Mesenchymal stem cell (in vitro differentiated cells and primary cell): ENCODE data around the gene RPE65.
A peak's percentile ranks its signal among the peaks of the same experiment; 100 is the strongest.
"Not testable (repeated sequence)": the region's sequence is repeated elsewhere in the genome, so short reads cannot be mapped to it uniquely, and the experiment has no call there.

Experiments used
- DNase-seq: peaks from one replicate; pipeline ENCODE4 v3.0.0-alpha.2; 2013
- H2AFZ ChIP-seq: one replicate; pipeline ENCODE4 v1.6.1; 2013; ENCODE audit warnings: low read depth, mild to moderate bottlenecking, control low read depth, inconsistent platforms, low read length, moderate library complexity
- H2AK5ac ChIP-seq: 2 replicates; pipeline ENCODE4 v1.6.1; 2013; ENCODE audit warnings: low read length, moderate library complexity, mild to moderate bottlenecking, inconsistent platforms; ENCODE audit not compliant: severe bottlenecking
- H2BK120ac ChIP-seq: one replicate; pipeline ENCODE4 v1.6.1; 2013; ENCODE audit warnings: low read depth, mild to moderate bottlenecking, inconsistent platforms, low read length, moderate library complexity
- H2BK12ac ChIP-seq, 2 experiments: one replicate each; pipeline ENCODE4 v1.6.1; 2013; ENCODE audit warnings: inconsistent platforms in 2 of 2, low read length in 2 of 2, mild to moderate bottlenecking in 2 of 2, moderate library complexity in 2 of 2, control low read depth in 1 of 2
- H2BK15ac ChIP-seq: one replicate; pipeline ENCODE4 v1.6.1; 2013; ENCODE audit warnings: mild to moderate bottlenecking, low read depth, inconsistent platforms; ENCODE audit not compliant: poor library complexity, severe bottlenecking
- H2BK5ac ChIP-seq: 2 replicates; pipeline ENCODE4 v1.6.1; 2013; ENCODE audit warnings: low read depth, mild to moderate bottlenecking, low read length, control low read depth, inconsistent platforms; ENCODE audit not compliant: poor library complexity, severe bottlenecking
- H3K14ac ChIP-seq, 2 experiments: one replicate each; pipeline ENCODE4 v1.6.1; 2013; ENCODE audit warnings: inconsistent platforms in 2 of 2, low read length in 2 of 2, control low read depth in 1 of 2, mild to moderate bottlenecking in 1 of 2, moderate library complexity in 1 of 2
- H3K18ac ChIP-seq, 2 experiments: one replicate each; pipeline ENCODE4 v1.6.1; 2013; ENCODE audit warnings: inconsistent platforms in 2 of 2, low read length in 2 of 2, control low read depth in 1 of 2, low read depth in 1 of 2, mild to moderate bottlenecking in 1 of 2
- H3K23ac ChIP-seq, 2 experiments: one replicate each; pipeline ENCODE4 v1.6.1; 2013; ENCODE audit warnings: inconsistent platforms in 2 of 2, low read length in 2 of 2, mild to moderate bottlenecking in 2 of 2, moderate library complexity in 2 of 2, control low read depth in 1 of 2
- H3K27ac ChIP-seq: 2 replicates; pipeline ENCODE4 v1.5.1; 2013; ENCODE audit warnings: mild to moderate bottlenecking, moderate library complexity, low read length, control low read depth, inconsistent platforms; ENCODE audit not compliant: poor library complexity, severe bottlenecking
- H3K27me3 ChIP-seq, 2 experiments: 2 replicates each; pipeline versions ENCODE4 v1.6.1 to v1.7.0; 2013; ENCODE audit warnings: low read length in 2 of 2, mild to moderate bottlenecking in 2 of 2, moderate library complexity in 2 of 2, control low read depth in 1 of 2, inconsistent platforms in 1 of 2; ENCODE audit not compliant: control insufficient read depth in 1 of 2, insufficient read depth in 1 of 2
- H3K36me3 ChIP-seq, 2 experiments: 2 replicates each; pipeline versions ENCODE4 v1.6.1 to v1.7.0; 2013; ENCODE audit warnings: low read length in 2 of 2, control low read depth in 1 of 2, inconsistent platforms in 1 of 2, low read depth in 1 of 2, mild to moderate bottlenecking in 1 of 2; ENCODE audit not compliant: insufficient read depth in 2 of 2, control insufficient read depth in 1 of 2
- H3K4ac ChIP-seq, 2 experiments: one replicate each; pipeline ENCODE4 v1.6.1; 2013; ENCODE audit warnings: inconsistent platforms in 2 of 2, low read length in 2 of 2, mild to moderate bottlenecking in 2 of 2, moderate library complexity in 2 of 2, control low read depth in 1 of 2, low read depth in 1 of 2
- H3K4me1 ChIP-seq: 2 replicates; pipeline ENCODE4 v1.6.1; 2013; ENCODE audit warnings: low read depth, low read length, control low read depth; ENCODE audit not compliant: control insufficient read depth, insufficient read depth
- H3K4me2 ChIP-seq: 2 replicates; pipeline ENCODE4 v1.6.1; 2013; ENCODE audit warnings: low read length, mild to moderate bottlenecking, inconsistent platforms; ENCODE audit not compliant: poor library complexity, severe bottlenecking
- H3K4me3 ChIP-seq, 2 experiments: 2 replicates each; pipeline versions ENCODE4 v1.5.1 to v1.7.0; 2013; ENCODE audit warnings: low read length in 2 of 2, mild to moderate bottlenecking in 2 of 2, control low read depth in 1 of 2, low read depth in 1 of 2; ENCODE audit not compliant: insufficient read depth in 1 of 2
- H3K79me1 ChIP-seq: replicated peaks from 2 replicates; pipeline ENCODE4 v1.6.1; 2013; ENCODE audit warnings: mild to moderate bottlenecking, control low read depth, low read length, inconsistent platforms; ENCODE audit not compliant: poor library complexity, severe bottlenecking
- H3K9ac ChIP-seq: 2 replicates; pipeline ENCODE4 v1.7.0; 2013; ENCODE audit warnings: mild to moderate bottlenecking, low read length, moderate library complexity
- H3K9me3 ChIP-seq: 2 replicates; pipeline ENCODE4 v1.7.0; 2013; ENCODE audit warnings: mild to moderate bottlenecking, low read length; ENCODE audit not compliant: control insufficient read depth
- H4K8ac ChIP-seq: one replicate; pipeline ENCODE4 v1.6.1; 2013; ENCODE audit warnings: inconsistent platforms, mild to moderate bottlenecking, low read length, moderate library complexity
- H4K91ac ChIP-seq: one replicate; pipeline ENCODE4 v1.6.1; 2013; ENCODE audit warnings: mild to moderate bottlenecking, low read length, inconsistent platforms
- WGBS: methylation state at CpG from one replicate; pipeline ENCODE4 v1.1.7; 2013; ENCODE audit warnings: mixed read lengths; 5-methylcytosine and 5-hydroxymethylcytosine counted together

The RPE65 gene

GRCh38 chr1:68495532-68495931 is 45.8 kb upstream of the RPE65 start:
- Histone ChIP-seq H2BK15ac (no peak overlapping the region), H3K27ac (no peak overlapping the region), H3K27me3 (no peaks in the 10 kb centered on the region), H2AFZ (no peak overlapping the region), H3K18ac (no peak overlapping the region), H3K79me1 (peaks cover 8% of the 10 kb centered on the region), H3K14ac (no peak overlapping the region), H3K4ac (no peak overlapping the region), H3K4me3 (peak overlapping the region in 1 of 2 experiments; percentile 99), H3K4me1 (no peaks in the 10 kb centered on the region), H2BK5ac (no peak overlapping the region), H2BK12ac (no peak overlapping the region), H4K91ac (no peak overlapping the region), H4K8ac (no peak overlapping the region), H2AK5ac (no peak overlapping the region), H3K9ac (peak overlapping the region; percentile 88), H3K4me2 (no peak overlapping the region), H3K36me3 (no peaks in the 10 kb centered on the region), H2BK120ac (no peak overlapping the region), H3K23ac (no peak overlapping the region), H3K9me3 (no peaks in the 10 kb centered on the region)
- 20% methylated on average over 1 of the region's 3 CpGs for WGBS
- DNase-seq, result peak; percentile 33

GRCh38 chr1:68493193-68493592 is 43.4 kb upstream of the RPE65 start:
- no peak overlapping the region for H2BK12ac ChIP-seq
- no peaks in the 10 kb centered on the region for H3K4me1 ChIP-seq
- no peak overlapping the region for H2BK120ac ChIP-seq
- no peaks in the 10 kb centered on the region for H3K9me3 ChIP-seq
- no peak overlapping the region for H3K27ac ChIP-seq
- no peak for DNase-seq
- peaks cover 10% of the 10 kb centered on the region for H3K79me1 ChIP-seq
- H3K4ac ChIP-seq, result no peak overlapping the region
- H2BK15ac ChIP-seq, result no peak overlapping the region
- no peak overlapping the region for H2AFZ ChIP-seq
- H3K4me2 ChIP-seq, result no peak overlapping the region
- no peak overlapping the region for H2BK5ac ChIP-seq
- H2AK5ac ChIP-seq, result no peak overlapping the region
- no peak overlapping the region for H3K9ac ChIP-seq
- no peak overlapping the region for H4K8ac ChIP-seq
- H3K18ac ChIP-seq, result no peak overlapping the region
- H3K23ac ChIP-seq, result no peak overlapping the region
- 98% methylated on average over 2 of the region's 2 CpGs for WGBS
- H4K91ac ChIP-seq, result no peak overlapping the region
- no peak overlapping the region for H3K14ac ChIP-seq
- H3K4me3 ChIP-seq, result no peak overlapping the region
- H3K27me3 ChIP-seq, result no peaks in the 10 kb centered on the region
- no peaks in the 10 kb centered on the region for H3K36me3 ChIP-seq

GRCh38 chr1:68492255-68492654 is 42.5 kb upstream of the RPE65 start:
- Histone ChIP-seq H2BK15ac (peak overlapping the region; percentile 69), H4K8ac (peak overlapping the region; percentile 54)
- H3K9me3 ChIP-seq, H4K91ac ChIP-seq, H3K4me3 ChIP-seq, H3K14ac ChIP-seq, H3K79me1 ChIP-seq, H3K27ac ChIP-seq, H3K9ac ChIP-seq, H2BK5ac ChIP-seq, H2AFZ ChIP-seq, H3K18ac ChIP-seq, H2AK5ac ChIP-seq, H3K36me3 ChIP-seq, H3K27me3 ChIP-seq, H2BK12ac ChIP-seq, DNase-seq, H3K4me1 ChIP-seq, H3K4me2 ChIP-seq, H3K23ac ChIP-seq, H2BK120ac ChIP-seq, H3K4ac ChIP-seq: not testable (repeated sequence)
- 99% methylated on average over 6 of the region's 6 CpGs for WGBS

GRCh38 chr1:68490046-68490651 is 40.4 kb upstream of the RPE65 start:
- Histone ChIP-seq H3K4ac (no peak overlapping the region), H3K4me3 (no peak overlapping the region), H2BK15ac (no peak overlapping the region), H3K23ac (no peak overlapping the region), H2AK5ac (no peak overlapping the region), H3K18ac (no peak overlapping the region), H2BK12ac (no peak overlapping the region), H4K8ac (no peak overlapping the region), H3K4me1 (no peaks in the 10 kb centered on the region), H3K14ac (no peak overlapping the region), H3K27me3 (no peaks in the 10 kb centered on the region), H3K4me2 (no peak overlapping the region), H3K9me3 (no peaks in the 10 kb centered on the region), H3K27ac (no peak overlapping the region), H3K9ac (no peak overlapping the region), H2BK5ac (no peak overlapping the region), H2BK120ac (no peak overlapping the region), H3K79me1 (peaks cover 8% of the 10 kb centered on the region), H2AFZ (no peak overlapping the region), H4K91ac (no peak overlapping the region), H3K36me3 (no peaks in the 10 kb centered on the region)
- no peak for DNase-seq
- no CpG with 5 or more reads among the region's 2 CpGs for WGBS
